ENCODE measurements around the gene FNTB.
"Not testable (repeated sequence)": the region's sequence is repeated elsewhere in the genome, so short reads cannot be mapped to it uniquely, and the experiment has no call there.

Gene FNTB

GRCh38 chr14:65015391-65015790, 28.7 kb downstream of the FNTB start:
- ATAC-seq (replicated peaks; ENCODE audit: extremely low read depth, poor library complexity, severe bottlenecking), result no peak
- Mint-ChIP-seq H3K4me1 (no peaks in the 10 kb centered on the region), H3K4me3 (no peak overlapping the region), H3K36me3 (ENCODE audit: insufficient read depth) (peaks cover 21% of the 10 kb centered on the region), H3K27ac (ENCODE audit: low read depth) (no peak overlapping the region), H3K27me3 (no peaks in the 10 kb centered on the region), H3K9me3 (no peaks in the 10 kb centered on the region)
- no peak for DNase-seq (ENCODE audit: low spot score in 2 of 2)

GRCh38 chr14:65016471-65016870, 29.8 kb downstream of the FNTB start:
- DNase-seq (ENCODE audit: low spot score in 2 of 2) (no peak), ATAC-seq (replicated peaks; ENCODE audit: extremely low read depth, poor library complexity, severe bottlenecking) (no peak)
- no peaks in the 10 kb centered on the region for H3K4me1 Mint-ChIP-seq
- peaks cover 20% of the 10 kb centered on the region for H3K36me3 Mint-ChIP-seq (ENCODE audit: insufficient read depth)
- H3K4me3 Mint-ChIP-seq, result no peak overlapping the region
- H3K27ac Mint-ChIP-seq (ENCODE audit: low read depth), result no peak overlapping the region
- H3K9me3 Mint-ChIP-seq, result no peaks in the 10 kb centered on the region
- no peaks in the 10 kb centered on the region for H3K27me3 Mint-ChIP-seq

- no peak for DNase-seq (ENCODE audit: low spot score in 2 of 2)
- Mint-ChIP-seq H3K9me3 (no peaks in the 10 kb centered on the region), H3K27ac (ENCODE audit: low read depth) (no peak overlapping the region), H3K27me3 (no peaks in the 10 kb centered on the region), H3K4me1 (no peaks in the 10 kb centered on the region), H3K4me3 (no peak overlapping the region), H3K36me3 (ENCODE audit: insufficient read depth) (peaks cover 17% of the 10 kb centered on the region)
- no peak for ATAC-seq (replicated peaks; ENCODE audit: extremely low read depth, poor library complexity, severe bottlenecking)
These were observed 33.4 kb downstream of the FNTB start for GRCh38 chr14:65019944-65020566.

- ATAC-seq (replicated peaks; ENCODE audit: extremely low read depth, poor library complexity, severe bottlenecking) (no peak), DNase-seq (ENCODE audit: low spot score in 2 of 2) (no peak)
- no peaks in the 10 kb centered on the region for H3K9me3 Mint-ChIP-seq
- H3K4me3 Mint-ChIP-seq, result no peak overlapping the region
- peaks cover 11% of the 10 kb centered on the region for H3K36me3 Mint-ChIP-seq (ENCODE audit: insufficient read depth)
- H3K4me1 Mint-ChIP-seq, result no peaks in the 10 kb centered on the region
- no peaks in the 10 kb centered on the region for H3K27me3 Mint-ChIP-seq
- no peak overlapping the region for H3K27ac Mint-ChIP-seq (ENCODE audit: low read depth)
These were observed 38.3 kb downstream of the FNTB start for GRCh38 chr14:65024957-65025356.

GRCh38 chr14:65025818-65026217, 39.1 kb downstream of the FNTB start:
- no peaks in the 10 kb centered on the region for H3K4me1 Mint-ChIP-seq
- H3K9me3 Mint-ChIP-seq, result no peaks in the 10 kb centered on the region
- no peak overlapping the region for H3K27ac Mint-ChIP-seq (ENCODE audit: low read depth)
- H3K4me3 Mint-ChIP-seq, result no peak overlapping the region
- ATAC-seq (replicated peaks; ENCODE audit: extremely low read depth, poor library complexity, severe bottlenecking), result no peak
- DNase-seq (ENCODE audit: low spot score in 2 of 2), result no peak
- peaks cover 11% of the 10 kb centered on the region for H3K36me3 Mint-ChIP-seq (ENCODE audit: insufficient read depth)
- H3K27me3 Mint-ChIP-seq, result no peaks in the 10 kb centered on the region

- H3K36me3 Mint-ChIP-seq (ENCODE audit: insufficient read depth), result peaks cover 11% of the 10 kb centered on the region
- H3K4me3 Mint-ChIP-seq, result no peak overlapping the region
- no peak for ATAC-seq (replicated peaks; ENCODE audit: extremely low read depth, poor library complexity, severe bottlenecking)
- no peak for DNase-seq (ENCODE audit: low spot score in 2 of 2)
- no peak overlapping the region for H3K27ac Mint-ChIP-seq (ENCODE audit: low read depth)
- no peaks in the 10 kb centered on the region for H3K4me1 Mint-ChIP-seq
- no peaks in the 10 kb centered on the region for H3K27me3 Mint-ChIP-seq
- H3K9me3 Mint-ChIP-seq, result no peaks in the 10 kb centered on the region
These were observed 39.8 kb downstream of the FNTB start for GRCh38 chr14:65026526-65026925.

- H3K9me3 Mint-ChIP-seq, result no peaks in the 10 kb centered on the region
- H3K4me3 Mint-ChIP-seq, result no peak overlapping the region
- DNase-seq (ENCODE audit: low spot score in 2 of 2), result no peak
- H3K36me3 Mint-ChIP-seq (ENCODE audit: insufficient read depth), result peaks cover 14% of the 10 kb centered on the region
- no peak overlapping the region for H3K27ac Mint-ChIP-seq (ENCODE audit: low read depth)
- H3K27me3 Mint-ChIP-seq, result no peaks in the 10 kb centered on the region
- ATAC-seq (replicated peaks; ENCODE audit: extremely low read depth, poor library complexity, severe bottlenecking), result no peak
- H3K4me1 Mint-ChIP-seq, result no peaks in the 10 kb centered on the region
These were observed 40.6 kb downstream of the FNTB start for GRCh38 chr14:65027127-65027799.

GRCh38 chr14:65028937-65029336, 42.2 kb downstream of the FNTB start:
- Mint-ChIP-seq H3K4me3 (no peak overlapping the region), H3K27me3 (no peaks in the 10 kb centered on the region), H3K36me3 (ENCODE audit: insufficient read depth) (peaks cover 19% of the 10 kb centered on the region), H3K27ac (ENCODE audit: low read depth) (no peak overlapping the region), H3K4me1 (no peaks in the 10 kb centered on the region), H3K9me3 (no peaks in the 10 kb centered on the region)
- ATAC-seq (replicated peaks; ENCODE audit: extremely low read depth, poor library complexity, severe bottlenecking) (no peak), DNase-seq (ENCODE audit: low spot score in 2 of 2) (no peak)

GRCh38 chr14:65031321-65031720, 44.6 kb downstream of the FNTB start:
- DNase-seq (ENCODE audit: low spot score in 2 of 2); H3K4me1 Mint-ChIP-seq; H3K27ac Mint-ChIP-seq (ENCODE audit: low read depth); ATAC-seq (replicated peaks; ENCODE audit: extremely low read depth, poor library complexity, severe bottlenecking); H3K4me3 Mint-ChIP-seq; H3K27me3 Mint-ChIP-seq; H3K9me3 Mint-ChIP-seq: not testable (repeated sequence)
- H3K36me3 Mint-ChIP-seq (ENCODE audit: insufficient read depth), result peaks cover 18% of the 10 kb centered on the region

- DNase-seq (ENCODE audit: low spot score in 2 of 2) (no peak), ATAC-seq (replicated peaks; ENCODE audit: extremely low read depth, poor library complexity, severe bottlenecking) (no peak)
- Mint-ChIP-seq H3K4me1 (no peaks in the 10 kb centered on the region), H3K9me3 (no peaks in the 10 kb centered on the region), H3K27me3 (no peaks in the 10 kb centered on the region), H3K27ac (ENCODE audit: low read depth) (no peak overlapping the region), H3K36me3 (ENCODE audit: insufficient read depth) (peaks cover 14% of the 10 kb centered on the region), H3K4me3 (no peak overlapping the region)
These were observed 45.6 kb downstream of the FNTB start for GRCh38 chr14:65032319-65032718.

GRCh38 chr14:65033181-65033580, 46.5 kb downstream of the FNTB start:
- H3K4me3 Mint-ChIP-seq, result no peak overlapping the region
- H3K36me3 Mint-ChIP-seq (ENCODE audit: insufficient read depth), result peaks cover 14% of the 10 kb centered on the region
- H3K27me3 Mint-ChIP-seq, result no peaks in the 10 kb centered on the region
- H3K27ac Mint-ChIP-seq (ENCODE audit: low read depth), result no peak overlapping the region
- H3K9me3 Mint-ChIP-seq, result no peaks in the 10 kb centered on the region
- no peak for ATAC-seq (replicated peaks; ENCODE audit: extremely low read depth, poor library complexity, severe bottlenecking)
- H3K4me1 Mint-ChIP-seq, result no peaks in the 10 kb centered on the region
- no peak for DNase-seq (ENCODE audit: low spot score in 2 of 2)

- peaks cover 14% of the 10 kb centered on the region for H3K36me3 Mint-ChIP-seq (ENCODE audit: insufficient read depth)
These were observed 47.3 kb downstream of the FNTB start for GRCh38 chr14:65034021-65034420.

GRCh38 chr14:65035049-65035448, 48.4 kb downstream of the FNTB start:
- no peaks in the 10 kb centered on the region for H3K27me3 Mint-ChIP-seq
- H3K36me3 Mint-ChIP-seq (ENCODE audit: insufficient read depth), result peaks cover 11% of the 10 kb centered on the region
- DNase-seq (ENCODE audit: low spot score in 2 of 2) (no peak), ATAC-seq (replicated peaks; ENCODE audit: extremely low read depth, poor library complexity, severe bottlenecking) (no peak)
- no peak overlapping the region for H3K4me3 Mint-ChIP-seq
- H3K4me1 Mint-ChIP-seq, result no peaks in the 10 kb centered on the region
- no peaks in the 10 kb centered on the region for H3K9me3 Mint-ChIP-seq
- no peak overlapping the region for H3K27ac Mint-ChIP-seq (ENCODE audit: low read depth)

More at GRCh38 chr14:65034021-65034420, 47.3 kb downstream of the FNTB start:
- Mint-ChIP-seq H3K27ac (ENCODE audit: low read depth) (no peak overlapping the region), H3K4me3 (no peak overlapping the region), H3K27me3 (no peaks in the 10 kb centered on the region), H3K4me1 (no peaks in the 10 kb centered on the region), H3K9me3 (no peaks in the 10 kb centered on the region)
- ATAC-seq (replicated peaks; ENCODE audit: extremely low read depth, poor library complexity, severe bottlenecking), result no peak
- no peak for DNase-seq (ENCODE audit: low spot score in 2 of 2)

Data from central memory CD8-positive, alpha-beta T cell (primary cell).